ENCODE data around the gene STPG3.

DNA sequence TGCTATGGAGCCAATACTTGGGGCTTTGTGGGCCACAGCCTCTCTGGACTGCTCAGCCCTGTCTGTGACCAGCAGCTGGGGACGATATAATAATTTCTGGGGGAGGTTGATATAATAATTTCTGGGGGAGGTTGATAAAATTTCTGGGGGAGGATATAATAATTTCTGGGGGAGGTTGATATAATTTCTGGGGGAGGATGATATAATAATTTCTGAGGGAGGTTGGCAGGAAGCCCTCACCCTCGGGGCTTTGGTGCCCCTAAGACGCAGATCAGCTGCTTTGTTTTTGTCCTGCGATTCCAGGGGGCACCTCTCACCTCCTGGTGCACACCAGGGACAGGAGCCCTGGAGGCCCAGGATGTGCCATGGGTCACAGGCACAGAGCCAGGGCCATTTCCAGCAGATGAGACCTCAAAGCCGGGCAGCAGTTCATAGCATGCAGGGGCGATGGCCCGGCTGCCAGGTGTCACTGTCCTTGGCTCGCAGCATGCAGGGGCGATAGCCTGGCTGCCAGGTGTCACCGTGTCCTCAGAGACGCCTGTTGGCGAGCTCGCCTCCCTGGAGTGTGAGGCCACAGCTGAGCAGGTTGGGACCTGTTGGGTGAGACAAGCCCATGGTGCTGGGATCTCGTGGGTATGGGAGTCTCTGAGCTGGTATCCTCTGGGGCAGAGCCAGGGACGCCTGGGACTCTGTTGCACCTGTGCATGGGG is 22.7 kb downstream of the STPG3 start:
- TF ChIP-seq, protein P1, sequence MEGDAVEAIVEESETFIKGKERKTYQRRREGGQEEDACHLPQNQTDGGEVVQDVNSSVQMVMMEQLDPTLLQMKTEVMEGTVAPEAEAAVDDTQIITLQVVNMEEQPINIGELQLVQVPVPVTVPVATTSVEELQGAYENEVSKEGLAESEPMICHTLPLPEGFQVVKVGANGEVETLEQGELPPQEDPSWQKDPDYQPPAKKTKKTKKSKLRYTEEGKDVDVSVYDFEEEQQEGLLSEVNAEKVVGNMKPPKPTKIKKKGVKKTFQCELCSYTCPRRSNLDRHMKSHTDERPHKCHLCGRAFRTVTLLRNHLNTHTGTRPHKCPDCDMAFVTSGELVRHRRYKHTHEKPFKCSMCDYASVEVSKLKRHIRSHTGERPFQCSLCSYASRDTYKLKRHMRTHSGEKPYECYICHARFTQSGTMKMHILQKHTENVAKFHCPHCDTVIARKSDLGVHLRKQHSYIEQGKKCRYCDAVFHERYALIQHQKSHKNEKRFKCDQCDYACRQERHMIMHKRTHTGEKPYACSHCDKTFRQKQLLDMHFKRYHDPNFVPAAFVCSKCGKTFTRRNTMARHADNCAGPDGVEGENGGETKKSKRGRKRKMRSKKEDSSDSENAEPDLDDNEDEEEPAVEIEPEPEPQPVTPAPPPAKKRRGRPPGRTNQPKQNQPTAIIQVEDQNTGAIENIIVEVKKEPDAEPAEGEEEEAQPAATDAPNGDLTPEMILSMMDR (IDR thresholded peaks at IDR 0.05 in 8 of 11, conservative IDR thresholded peaks at IDR 0.05 in 3 of 11), result no peak
- no peak for TF ChIP-seq POLR2A (IDR thresholded peaks at IDR 0.05)

Measured in spleen (tissue), 7 donors.